ENCODE data around the gene AK5. TPM values are rescaled to one million over a fixed set of nuclear protein-coding genes. Genes with fewer than 3 reads are reported as not detected.

AK5 gene
- total RNA-seq, 1 experiment from 2014 or later = 3.0 TPM

DNA sequence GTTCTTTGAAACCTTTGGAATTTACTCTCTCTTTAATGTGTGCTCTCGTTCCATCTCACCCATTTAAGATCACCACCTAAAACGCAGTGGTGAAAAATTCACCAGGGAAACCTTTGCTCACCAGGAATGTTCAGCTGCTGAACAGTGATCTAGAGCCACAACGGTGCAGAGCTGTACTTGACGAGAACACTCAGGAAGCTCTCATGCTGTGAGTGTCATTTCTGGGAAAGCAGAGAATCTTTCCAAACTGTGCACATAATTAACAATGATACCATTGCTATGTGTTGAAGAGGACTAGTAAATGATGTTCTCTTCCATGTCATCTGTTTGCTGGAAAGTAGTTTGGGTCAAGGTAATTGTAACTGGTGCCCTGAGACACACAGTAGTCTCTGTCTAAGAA, 283.5 kb downstream of the AK5 start:
- TF ChIP-seq TCF7L2 (IDR thresholded peaks at IDR 0.05; ENCODE audit: low read depth, low read length) = no peak
- TF ChIP-seq SIN3A (IDR thresholded peaks at IDR 0.05; ENCODE audit: borderline replicate concordance, insufficient read depth, low read depth, low read length) = no peak
- TF ChIP-seq, protein P1, sequence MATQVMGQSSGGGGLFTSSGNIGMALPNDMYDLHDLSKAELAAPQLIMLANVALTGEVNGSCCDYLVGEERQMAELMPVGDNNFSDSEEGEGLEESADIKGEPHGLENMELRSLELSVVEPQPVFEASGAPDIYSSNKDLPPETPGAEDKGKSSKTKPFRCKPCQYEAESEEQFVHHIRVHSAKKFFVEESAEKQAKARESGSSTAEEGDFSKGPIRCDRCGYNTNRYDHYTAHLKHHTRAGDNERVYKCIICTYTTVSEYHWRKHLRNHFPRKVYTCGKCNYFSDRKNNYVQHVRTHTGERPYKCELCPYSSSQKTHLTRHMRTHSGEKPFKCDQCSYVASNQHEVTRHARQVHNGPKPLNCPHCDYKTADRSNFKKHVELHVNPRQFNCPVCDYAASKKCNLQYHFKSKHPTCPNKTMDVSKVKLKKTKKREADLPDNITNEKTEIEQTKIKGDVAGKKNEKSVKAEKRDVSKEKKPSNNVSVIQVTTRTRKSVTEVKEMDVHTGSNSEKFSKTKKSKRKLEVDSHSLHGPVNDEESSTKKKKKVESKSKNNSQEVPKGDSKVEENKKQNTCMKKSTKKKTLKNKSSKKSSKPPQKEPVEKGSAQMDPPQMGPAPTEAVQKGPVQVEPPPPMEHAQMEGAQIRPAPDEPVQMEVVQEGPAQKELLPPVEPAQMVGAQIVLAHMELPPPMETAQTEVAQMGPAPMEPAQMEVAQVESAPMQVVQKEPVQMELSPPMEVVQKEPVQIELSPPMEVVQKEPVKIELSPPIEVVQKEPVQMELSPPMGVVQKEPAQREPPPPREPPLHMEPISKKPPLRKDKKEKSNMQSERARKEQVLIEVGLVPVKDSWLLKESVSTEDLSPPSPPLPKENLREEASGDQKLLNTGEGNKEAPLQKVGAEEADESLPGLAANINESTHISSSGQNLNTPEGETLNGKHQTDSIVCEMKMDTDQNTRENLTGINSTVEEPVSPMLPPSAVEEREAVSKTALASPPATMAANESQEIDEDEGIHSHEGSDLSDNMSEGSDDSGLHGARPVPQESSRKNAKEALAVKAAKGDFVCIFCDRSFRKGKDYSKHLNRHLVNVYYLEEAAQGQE (IDR thresholded peaks at IDR 0.05; ENCODE audit: insufficient read depth in 1 of 2, low read depth in 2 of 2, low read length in 1 of 2) = no peak
- no peak for TF ChIP-seq POLR2AphosphoS5 (IDR thresholded peaks at IDR 0.05; ENCODE audit: low read depth, low read length)
- TF ChIP-seq, protein P2, sequence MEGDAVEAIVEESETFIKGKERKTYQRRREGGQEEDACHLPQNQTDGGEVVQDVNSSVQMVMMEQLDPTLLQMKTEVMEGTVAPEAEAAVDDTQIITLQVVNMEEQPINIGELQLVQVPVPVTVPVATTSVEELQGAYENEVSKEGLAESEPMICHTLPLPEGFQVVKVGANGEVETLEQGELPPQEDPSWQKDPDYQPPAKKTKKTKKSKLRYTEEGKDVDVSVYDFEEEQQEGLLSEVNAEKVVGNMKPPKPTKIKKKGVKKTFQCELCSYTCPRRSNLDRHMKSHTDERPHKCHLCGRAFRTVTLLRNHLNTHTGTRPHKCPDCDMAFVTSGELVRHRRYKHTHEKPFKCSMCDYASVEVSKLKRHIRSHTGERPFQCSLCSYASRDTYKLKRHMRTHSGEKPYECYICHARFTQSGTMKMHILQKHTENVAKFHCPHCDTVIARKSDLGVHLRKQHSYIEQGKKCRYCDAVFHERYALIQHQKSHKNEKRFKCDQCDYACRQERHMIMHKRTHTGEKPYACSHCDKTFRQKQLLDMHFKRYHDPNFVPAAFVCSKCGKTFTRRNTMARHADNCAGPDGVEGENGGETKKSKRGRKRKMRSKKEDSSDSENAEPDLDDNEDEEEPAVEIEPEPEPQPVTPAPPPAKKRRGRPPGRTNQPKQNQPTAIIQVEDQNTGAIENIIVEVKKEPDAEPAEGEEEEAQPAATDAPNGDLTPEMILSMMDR (IDR thresholded peaks at IDR 0.05) = no peak
- BruUV-seq (replicated peaks) = no TSS peak
- ChIA-PET CTCF (no interaction called here), POLR2A (no interaction called here)
- in situ Hi-C loops (cut with HindIII; ENCODE audit: low pct_unique_long_range_greater_than_20kb, low sequenced_read_pairs) = no loop called here
- H3K27ac ChIP-seq (ENCODE audit: low read length) = no peak overlapping the region
- no peak overlapping the region for H3K4me3 ChIP-seq (ENCODE audit: low read depth in 2 of 2, low read length in 2 of 2)
- intact Hi-C loops (cut with micrococcal nuclease; ENCODE audit: unreplicated experiment) = no loop called here
- H3K9me3 ChIP-seq (ENCODE audit: control insufficient read depth, insufficient read depth, low read depth, low read length) = no peaks in the 10 kb centered on the region
- no peaks in the 10 kb centered on the region for H3K27me3 ChIP-seq (ENCODE audit: control insufficient read depth, insufficient read depth, low read length)
- DNase-seq (ENCODE audit: low read depth, low spot score) (no peak), ATAC-seq (no peak)
- no peaks in the 10 kb centered on the region for H3K4me1 ChIP-seq (ENCODE audit: control insufficient read depth, insufficient read depth, low read length)
- H3K36me3 ChIP-seq (ENCODE audit: control insufficient read depth, insufficient read depth, low read length) = peaks cover 18% of the 10 kb centered on the region

DNA sequence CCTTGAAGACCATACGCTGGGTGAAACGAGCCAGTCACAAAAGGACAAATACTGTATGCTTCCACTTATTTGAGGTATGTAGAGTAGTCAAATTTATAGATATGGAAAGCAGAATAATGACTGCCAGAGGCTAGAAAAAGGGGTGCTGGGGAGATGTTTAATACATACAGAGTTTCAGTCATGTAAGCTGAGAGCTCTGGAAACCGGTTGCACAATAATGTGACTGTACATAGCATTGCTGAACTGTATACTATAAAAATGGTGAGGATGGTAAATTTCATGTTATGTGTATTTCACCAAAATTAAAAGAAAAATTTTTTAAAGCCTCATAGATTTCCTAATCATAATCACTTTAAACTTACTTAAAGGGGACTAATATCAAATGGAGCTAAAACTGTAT, 289.8 kb downstream of the AK5 start:
- Histone ChIP-seq H3K27ac (ENCODE audit: low read length) (no peak overlapping the region), H3K9me3 (ENCODE audit: control insufficient read depth, insufficient read depth, low read depth, low read length) (no peaks in the 10 kb centered on the region), H3K4me1 (ENCODE audit: control insufficient read depth, insufficient read depth, low read length) (no peaks in the 10 kb centered on the region), H3K4me3 (ENCODE audit: low read depth in 2 of 2, low read length in 2 of 2) (no peak overlapping the region), H3K27me3 (ENCODE audit: control insufficient read depth, insufficient read depth, low read length) (no peaks in the 10 kb centered on the region), H3K36me3 (ENCODE audit: control insufficient read depth, insufficient read depth, low read length) (peaks cover 21% of the 10 kb centered on the region)
- CTCF ChIA-PET = no interaction called here
- ATAC-seq = no peak
- POLR2A ChIA-PET = no interaction called here
- intact Hi-C loops (cut with micrococcal nuclease; ENCODE audit: unreplicated experiment) (no loop called here), in situ Hi-C loops (cut with HindIII; ENCODE audit: low pct_unique_long_range_greater_than_20kb, low sequenced_read_pairs) (no loop called here)
- TF ChIP-seq TCF7L2 (IDR thresholded peaks at IDR 0.05; ENCODE audit: low read depth, low read length) = no peak
- no peak for TF ChIP-seq SIN3A (IDR thresholded peaks at IDR 0.05; ENCODE audit: borderline replicate concordance, insufficient read depth, low read depth, low read length)
- TF ChIP-seq, protein P1 (IDR thresholded peaks at IDR 0.05; ENCODE audit: insufficient read depth in 1 of 2, low read depth in 2 of 2, low read length in 1 of 2) = no peak
- no peak for TF ChIP-seq POLR2AphosphoS5 (IDR thresholded peaks at IDR 0.05; ENCODE audit: low read depth, low read length)
- TF ChIP-seq, protein P2 (IDR thresholded peaks at IDR 0.05) = no peak
- BruUV-seq (replicated peaks) = no TSS peak
- no peak for DNase-seq (ENCODE audit: low read depth, low spot score)
